H1 (cell line): ENCODE data around the gene MAP1A. TPM values are rescaled to one million over a fixed set of nuclear protein-coding genes. Genes with fewer than 3 reads are reported as not detected.

ENCODE experiments used
- ASH2L ChIP-seq: fragments of 200-600, 300-600 bp; sonication (generic); IDR thresholded peaks from one replicate; pipeline ENCODE4 v1.7.1; 2017; ENCODE audit warnings: low read length
- ATF2 ChIP-seq: IDR thresholded peaks from 2 replicates; pipeline ENCODE4 v1.6.1; 2012; ENCODE audit warnings: low read length, inconsistent platforms
- CHD2 ChIP-seq: IDR thresholded peaks from 2 replicates; pipeline ENCODE4 v1.6.1; 2012; ENCODE audit warnings: low read length, improper control_type of control experiment
- GABPA ChIP-seq: IDR thresholded peaks from 2 replicates; pipeline ENCODE4 v1.6.1; 2011; ENCODE audit warnings: mild to moderate bottlenecking, low read length, moderate library complexity, borderline replicate concordance; ENCODE audit not compliant: insufficient read depth
- JUND ChIP-seq: IDR thresholded peaks from 2 replicates; pipeline ENCODE4 v1.6.1; 2011; ENCODE audit warnings: mild to moderate bottlenecking, improper control_type of control experiment, low read length
- MAX ChIP-seq: IDR thresholded peaks from 2 replicates; pipeline ENCODE4 v1.6.1; 2012; ENCODE audit warnings: inconsistent platforms
- PHF8 ChIP-seq: fragments of 200-600 bp; sonication (generic); conservative IDR thresholded peaks from 2 replicates; pipeline ENCODE4 v1.7.1; 2012; ENCODE audit warnings: low read depth, mild to moderate bottlenecking, inconsistent platforms, low read length, moderate library complexity
- POLR2A ChIP-seq, 2 experiments: IDR thresholded peaks; 1 replicate in 1 of 2; 2 replicates in 1 of 2; pipeline ENCODE4 v1.6.1; 2011; ENCODE audit warnings: low read depth in 2 of 2, low read length in 2 of 2, mild to moderate bottlenecking in 2 of 2; ENCODE audit errors: control extremely low read depth in 1 of 2
- POLR2AphosphoS5 ChIP-seq: IDR thresholded peaks from 2 replicates; pipeline ENCODE4 v1.6.1; 2011; ENCODE audit warnings: low read depth, low read length
- SIRT6 ChIP-seq: IDR thresholded peaks from one replicate; pipeline ENCODE4 v1.7.1; 2012; ENCODE audit warnings: low read length, inconsistent platforms
- TAF1 ChIP-seq: IDR thresholded peaks from 2 replicates; pipeline ENCODE4 v1.6.1; 2011; ENCODE audit warnings: mild to moderate bottlenecking, low read depth, low read length
- TBP ChIP-seq: IDR thresholded peaks from 2 replicates; pipeline ENCODE4 v1.6.1; 2011; ENCODE audit warnings: low read depth, low read length, improper control_type of control experiment
- polyA plus RNA-seq, 7 experiments: library from polyadenylated mRNA; depleted of rRNA in 3 of 7; stranded (reverse) in 5 of 7; unstranded in 2 of 7; fragments of >200 nt in 5 of 7; fragments of 200-250 nt in 2 of 7; gene quantifications; 1 replicate in 5 of 7; 2 replicates in 1 of 7; 4 replicates in 1 of 7; pipeline versions ENCODE4 v1.2.1 to v1.2.3, GENCODE V29; 2011 to 2013; ENCODE audit warnings: missing spikeins in 2 of 7, mixed read lengths in 2 of 7
- total RNA-seq: library from RNA; stranded (reverse); fragmentation: NEBNext Ultra II Directional; extraction: Animal tissue kit (Norgen Biotek cat#: 25700); gene quantifications from 2 replicates; pipeline ENCODE4 v1.2.1, GENCODE V29; 2021

MAP1A gene
- total and polyA plus RNA-seq, 2 of the 8 experiments (the other 6 are each of a cell fraction or from before 2014, with no cell fraction given), result 0.80 to 2.4 TPM

- no peak for TF ChIP-seq ATF2
- 0 out of 2 replicates have a peak, but pooled peaks have one; percentile 31 for TF ChIP-seq MAX
- peak; percentile 57; the same call in 1 of the 2 replicates for TF ChIP-seq PHF8
- peak; percentile 60; the same call in 1 of the 2 replicates for TF ChIP-seq TAF1
- TF ChIP-seq GABPA, result no peak
- no peak for TF ChIP-seq JUND
- TF ChIP-seq CHD2, result peak; percentile 79
- TF ChIP-seq POLR2AphosphoS5, result 0 out of 2 replicates have a peak, but pooled peaks have one; percentile 61
- no peak for TF ChIP-seq SIRT6
- peak; percentile 47 for TF ChIP-seq TBP
- TF ChIP-seq POLR2A (IDR thresholded peaks at IDR 0.05; ENCODE audit: control extremely low read depth in 1 of 2, low read depth in 2 of 2, low read length in 2 of 2), result peak; percentile 30 to 74
- TF ChIP-seq ASH2L, result peak; percentile 58
These were observed 7.0 kb upstream of the MAP1A start (continued) for GRCh38 chr15:43510200-43511011.
